Forelimb muscle (tissue), 1 donor: ENCODE data around the gene ARPC3. TPM values are rescaled to one million over a fixed set of nuclear protein-coding genes. Genes with fewer than 3 reads are reported as not detected.
A peak's percentile ranks its signal among the peaks of the same experiment; 100 is the strongest.
"Not testable (repeated sequence)": the region's sequence is repeated elsewhere in the genome, so short reads cannot be mapped to it uniquely, and the experiment has no call there.

Experiments
- DNase-seq: peaks from one replicate; pipeline ENCODE4 v3.0.0-alpha.2; 2013; ENCODE audit warnings: low read depth
- polyA plus RNA-seq: library from polyadenylated mRNA; unstranded; fragments of 120-200 nt; gene quantifications from one replicate; pipeline ENCODE4 v1.2.1, GENCODE V29; 2013; ENCODE audit not compliant: insufficient read length

ARPC3 gene
- polyA plus RNA-seq = 120 TPM

GRCh38 chr12:110449799-110450497 is at the start of gene ARPC3:
ARPC3 (minus strand) TSS chr12:110450337; CDS start chr12:110450260, 77 bp downstream.
- DNase-seq = peak; percentile 85

GRCh38 chr12:110498984-110499706 is 49.0 kb upstream of the ARPC3 start:
- no peak for DNase-seq

DNA sequence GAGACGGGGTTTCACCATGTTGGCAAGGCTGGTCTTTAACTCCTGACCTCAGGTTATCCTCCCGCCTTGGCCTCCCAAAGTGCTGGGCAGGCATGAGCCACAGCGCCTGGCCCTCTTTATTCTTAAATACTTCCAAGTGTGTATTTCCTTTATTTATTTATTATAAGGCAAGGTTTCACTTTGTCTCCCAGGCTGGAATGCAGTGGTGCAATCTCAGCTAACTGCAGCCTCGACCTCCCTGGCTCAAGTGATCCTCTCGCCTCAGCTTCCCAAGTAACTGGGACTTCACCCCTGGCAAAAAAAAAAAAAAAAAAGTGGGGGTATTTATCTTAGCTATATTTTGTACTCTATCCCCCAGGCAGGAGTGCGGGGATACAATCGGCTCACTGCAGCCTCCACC is 25.3 kb upstream of the ARPC3 start:
- DNase-seq = no peak

DNA sequence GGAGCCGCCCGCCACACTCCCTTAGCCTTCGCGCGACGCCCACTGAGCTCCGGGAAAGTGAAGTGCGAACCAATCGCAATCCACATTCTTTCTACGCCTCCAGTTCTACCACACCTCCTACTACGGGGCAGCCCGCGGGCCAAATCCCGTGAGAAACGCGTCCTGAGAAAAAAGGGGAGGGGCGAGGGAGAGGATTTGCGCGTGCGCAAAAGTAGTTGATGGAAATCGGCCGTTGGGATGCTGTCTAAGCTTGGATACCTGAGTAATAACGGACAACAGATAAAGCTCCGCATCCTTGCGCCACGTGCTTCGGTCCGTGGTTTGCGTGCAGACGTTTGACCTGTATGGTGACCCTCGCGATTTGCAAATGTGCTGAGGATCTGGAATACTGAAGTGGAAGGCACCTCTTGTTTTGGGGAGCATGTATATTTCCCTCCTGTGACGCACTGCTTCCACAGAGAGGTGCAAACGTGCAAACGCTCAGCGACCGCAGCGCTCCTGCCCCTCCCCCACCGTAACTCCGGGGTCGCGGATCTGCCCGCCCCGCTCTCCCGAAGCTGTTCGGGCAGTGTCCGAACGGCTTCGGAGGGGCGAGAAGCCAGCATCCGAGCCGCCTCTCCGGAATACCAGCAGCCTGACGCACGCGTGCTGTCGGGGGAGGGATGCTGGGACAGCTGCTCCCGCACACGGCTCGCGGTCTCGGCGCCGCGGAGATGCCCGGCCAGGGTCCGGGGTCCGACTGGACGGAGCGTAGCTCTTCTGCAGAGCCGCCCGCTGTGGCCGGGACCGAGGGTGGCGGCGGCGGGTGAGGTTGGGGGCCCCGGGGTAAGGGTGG is 18.3 kb upstream of the ARPC3 start, which contains the start of the genes FAM216A and GPN3:
TSS of gene FAM216A (plus strand) at position 632 of the 835 bp plus-strand sequence. CDS start at position 663, 31 bp downstream.
TSS of gene GPN3 (minus strand) at position 44 of the 835 bp plus-strand sequence. CDS start 54 bp downstream, outside the sequence.
- DNase-seq = peak; percentile 96

GRCh38 chr12:110467847-110468213 is 17.7 kb upstream of the ARPC3 start:
- DNase-seq = no peak

- no peak for DNase-seq
These were observed 16.7 kb upstream of the ARPC3 start for GRCh38 chr12:110466791-110467190.

DNA sequence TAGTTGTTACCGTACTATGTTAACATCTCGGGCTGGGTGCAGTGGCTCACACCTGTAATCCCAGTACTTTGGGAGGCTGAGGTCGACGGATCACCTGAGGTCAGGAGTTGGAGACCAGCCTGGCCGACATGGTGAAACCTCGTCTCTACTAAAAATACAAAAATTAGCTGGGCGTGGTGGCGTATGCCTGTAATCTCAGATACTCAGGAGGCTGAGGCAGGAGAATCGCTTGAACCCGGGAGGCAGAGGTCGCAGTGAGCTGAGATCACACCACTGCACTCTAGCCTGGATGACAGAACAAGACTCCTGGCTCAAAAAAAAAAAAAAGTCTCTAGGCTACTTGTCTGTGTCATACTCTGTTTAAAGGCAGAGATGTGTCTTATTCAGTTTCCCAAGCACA is 15.6 kb upstream of the ARPC3 start:
- not testable (repeated sequence) for DNase-seq

GRCh38 chr12:110465024-110465423 is 14.9 kb upstream of the ARPC3 start:
- DNase-seq = no peak

DNA sequence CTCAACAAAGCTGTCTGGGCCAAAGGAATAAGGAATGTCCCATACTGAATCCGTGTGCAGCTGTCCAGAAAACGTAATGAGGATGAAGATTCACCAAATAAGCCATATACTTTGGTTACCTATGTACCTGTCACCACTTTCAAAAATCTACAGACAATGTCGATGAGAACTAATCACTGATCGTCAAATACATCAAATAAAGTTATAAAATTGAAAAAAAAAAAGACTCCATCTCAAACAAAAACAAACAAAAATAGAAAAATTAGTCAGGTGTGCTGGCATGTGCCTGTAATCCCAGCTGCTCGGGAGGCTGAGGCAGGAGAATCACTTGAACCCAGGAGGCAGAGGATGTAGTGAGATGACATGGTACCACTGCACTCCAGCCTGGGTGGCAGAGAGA is 11.1 kb upstream of the ARPC3 start:
- not testable (repeated sequence) for DNase-seq

GRCh38 chr12:110458756-110459155 is 8.6 kb upstream of the ARPC3 start:
- DNase-seq = no peak

DNA sequence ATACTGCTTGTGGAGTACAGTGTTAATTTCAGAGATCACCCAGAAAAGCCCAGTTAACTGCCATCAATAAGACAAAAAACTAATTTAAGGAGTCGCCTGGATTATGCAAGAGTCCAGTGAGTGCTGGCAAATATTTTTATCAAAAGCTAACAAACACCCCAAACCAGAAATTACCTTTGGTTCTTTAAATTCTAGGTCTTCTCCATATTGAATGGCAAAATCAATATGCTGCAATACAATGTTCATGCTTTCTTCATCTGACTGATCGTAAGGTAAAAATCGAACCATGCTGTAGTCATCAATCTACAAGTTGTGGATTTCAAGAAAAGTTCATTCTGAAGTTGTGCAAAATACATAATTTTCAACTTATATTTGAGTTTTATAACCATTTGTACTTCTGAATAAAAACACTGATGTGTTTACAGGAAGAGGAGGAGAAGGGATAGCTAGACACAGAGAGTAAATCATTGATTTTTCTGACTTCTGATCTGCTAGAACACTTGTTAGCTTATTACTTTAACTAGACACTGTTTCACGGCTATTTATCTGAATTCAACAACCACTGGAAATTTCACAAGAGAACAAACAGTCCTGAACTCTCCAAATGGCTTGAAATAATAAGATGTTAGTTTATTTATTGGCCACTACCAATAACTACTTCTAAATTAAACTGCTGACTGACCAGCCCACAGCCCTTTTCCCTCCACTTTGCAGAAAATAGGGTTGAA is 3.6 kb upstream of the ARPC3 start:
- DNase-seq = no peak

GRCh38 chr12:110451263-110451662 is 1.1 kb upstream of the ARPC3 start:
- no peak for DNase-seq

GRCh38 chr12:110444455-110444854 is 5.7 kb downstream of the ARPC3 start:
- DNase-seq = no peak

DNA sequence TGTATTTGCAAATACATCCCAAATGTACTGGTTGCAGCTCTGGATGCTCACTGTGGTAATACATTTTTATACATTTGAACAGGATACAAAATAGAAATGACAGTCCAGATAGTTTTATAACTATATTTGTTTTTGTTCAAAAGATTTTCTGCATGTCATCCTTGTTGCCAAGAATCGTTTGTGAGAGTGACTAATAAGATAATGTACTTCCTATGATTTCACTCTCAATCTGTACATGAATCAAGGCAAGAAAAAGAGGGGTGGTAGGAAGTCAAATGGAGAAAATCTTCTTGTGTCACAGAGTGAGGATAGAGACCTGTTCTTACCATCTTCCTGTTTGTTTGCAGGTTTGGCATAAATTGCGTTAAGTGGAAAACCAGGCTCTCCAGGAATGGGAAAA is 13.9 kb downstream of the ARPC3 start:
- no peak for DNase-seq

- DNase-seq = no peak
These were observed 18.1 kb downstream of the ARPC3 start for GRCh38 chr12:110431957-110432587.

DNA sequence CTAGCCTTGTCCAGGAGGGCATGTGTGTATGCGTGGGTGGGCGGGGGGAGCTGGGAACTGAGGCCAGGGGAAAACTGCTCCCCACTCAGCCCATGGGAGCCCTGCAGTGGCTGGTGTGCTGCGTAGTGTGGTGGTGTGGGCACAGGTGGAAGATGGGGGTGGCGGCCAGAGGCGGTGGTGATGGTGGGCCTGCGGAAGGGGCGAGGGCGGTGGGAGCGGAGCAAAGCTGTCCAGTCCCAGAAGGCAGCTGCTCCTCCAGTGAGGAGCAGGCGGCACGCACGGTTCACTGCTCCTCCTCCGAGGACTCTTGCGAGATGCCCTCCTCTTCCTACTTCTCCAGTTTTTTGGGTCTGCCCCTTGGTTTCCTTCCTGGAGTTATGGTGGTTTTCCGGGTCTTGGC is 20.5 kb downstream of the ARPC3 start:
- not testable (repeated sequence) for DNase-seq

DNA sequence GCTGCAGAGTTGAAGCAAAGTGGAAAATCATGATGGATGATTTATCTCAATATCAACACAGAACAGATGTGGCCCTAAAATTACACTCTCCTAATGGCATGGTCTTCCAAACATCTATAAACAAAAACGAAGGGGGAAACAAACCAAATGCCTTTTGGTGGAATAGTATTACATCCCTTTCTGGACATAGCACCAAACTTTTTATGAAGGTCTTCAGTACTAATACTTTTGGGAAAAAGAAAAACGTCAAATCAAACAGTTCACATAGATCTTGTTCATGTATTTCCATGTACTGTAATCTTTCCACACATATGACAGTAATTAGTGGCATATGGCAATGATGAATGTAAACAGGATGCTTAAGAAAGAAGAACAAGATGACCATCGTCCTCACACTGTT is 23.7 kb downstream of the ARPC3 start:
- DNase-seq = peak; percentile 31

DNA sequence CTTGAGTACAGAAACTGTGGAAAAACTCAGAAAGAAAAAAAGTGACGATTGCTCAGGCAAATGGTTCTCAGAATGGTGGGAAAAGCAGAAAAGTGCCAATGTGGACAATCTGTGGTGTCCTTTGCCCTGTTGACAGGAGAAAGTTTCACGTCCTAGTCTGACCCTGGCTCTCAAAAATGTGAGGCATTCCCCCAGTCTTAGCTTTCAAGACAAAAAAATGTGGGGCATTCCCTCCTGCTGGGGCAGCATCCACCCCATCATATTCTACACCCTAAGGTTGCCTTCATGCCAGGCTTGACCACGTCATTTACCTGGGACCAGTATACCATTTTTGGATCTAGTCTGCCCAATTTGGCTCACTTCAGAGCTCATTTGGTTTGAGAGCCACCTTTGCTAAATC is 25.9 kb downstream of the ARPC3 start:
- no peak for DNase-seq

- no peak for DNase-seq
These were observed 28.4 kb downstream of the ARPC3 start for GRCh38 chr12:110421701-110422100.

DNA sequence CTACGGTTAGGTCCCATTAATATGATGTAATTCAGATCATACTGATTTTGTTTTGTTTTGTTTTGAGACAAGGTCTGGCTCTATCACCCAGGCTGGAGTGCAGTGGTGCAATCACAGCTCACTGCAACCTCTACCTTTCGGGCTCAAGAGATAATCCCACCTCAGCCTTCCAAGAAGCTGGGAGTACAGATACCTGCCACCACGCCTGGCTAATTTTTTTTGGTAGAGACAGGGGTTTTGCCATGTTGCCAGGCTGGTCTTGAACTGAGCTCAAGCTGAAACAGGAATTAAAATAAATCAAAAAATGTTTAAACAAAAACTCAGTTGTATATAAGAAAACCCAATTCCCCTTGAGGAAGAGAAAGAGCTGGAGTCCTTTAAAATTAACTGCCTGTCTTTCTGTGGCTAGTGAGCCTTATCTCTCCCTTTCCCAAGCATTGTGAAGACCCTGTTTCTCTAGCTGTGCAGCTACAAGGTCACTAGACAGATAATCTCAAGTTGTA is 28.9 kb downstream of the ARPC3 start:
- DNase-seq = no peak

DNA sequence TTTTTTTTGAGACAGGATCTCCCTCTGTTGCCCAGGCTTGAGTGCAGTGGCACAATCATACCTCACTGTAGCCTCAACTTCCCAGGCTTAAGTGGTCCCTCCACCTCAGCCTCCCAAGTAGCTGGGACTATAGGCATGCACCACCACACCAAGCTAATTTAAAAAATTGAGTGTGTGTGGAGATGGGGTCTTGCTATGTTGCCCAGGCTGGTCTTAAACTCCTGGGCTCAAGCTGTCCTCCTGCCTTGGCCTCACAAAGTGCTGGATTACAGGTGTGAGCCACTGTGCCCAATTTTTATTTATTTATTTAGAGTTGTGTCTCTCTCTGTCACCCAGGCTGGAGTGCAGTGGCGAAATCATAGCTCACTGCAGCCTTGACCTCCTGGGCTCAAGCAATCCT is 29.5 kb downstream of the ARPC3 start:
- not testable (repeated sequence) for DNase-seq
